Cardiac muscle cell (in vitro differentiated cells and primary cell): ENCODE results near the gene ZNF764. TPM values are rescaled to one million over a fixed set of nuclear protein-coding genes. Genes with fewer than 3 reads are reported as not detected.
"Not testable (repeated sequence)": the region's sequence is repeated elsewhere in the genome, so short reads cannot be mapped to it uniquely, and the experiment has no call there.

Experiments used
- DNase-seq, 2 donors: peaks; one replicate each; pipeline versions ENCODE4 v3.0.0 to v3.0.0-alpha.2; 2010 to 2017; ENCODE audit warnings: low read depth in 1 of 2, low spot score in 1 of 2
- H3K27ac ChIP-seq: fragments of 200-600 bp; sonication (generic); 2 replicates; pipeline ENCODE4 v1.5.1; 2016
- H3K27me3 ChIP-seq: fragments of 200-600 bp; sonication (generic); 2 replicates; pipeline ENCODE4 v1.6.0; 2016; ENCODE audit warnings: control low read depth
- H3K36me3 ChIP-seq: fragments of 200-600 bp; sonication (generic); 2 replicates; pipeline ENCODE4 v1.5.1; 2016; ENCODE audit warnings: control low read depth
- H3K4me1 ChIP-seq: fragments of 200-600 bp; sonication (generic); 2 replicates; pipeline ENCODE4 v1.8.1; 2017; ENCODE audit warnings: low read depth, mild to moderate bottlenecking, mixed run types
- H3K4me3 ChIP-seq: fragments of 200-600 bp; sonication (generic); 2 replicates; pipeline ENCODE4 v1.5.1; 2016; ENCODE audit warnings: mild to moderate bottlenecking
- H3K9me3 ChIP-seq: fragments of 200-600 bp; sonication (generic); 2 replicates; pipeline ENCODE4 v1.5.1; 2017; ENCODE audit warnings: low read depth, mild to moderate bottlenecking, control low read depth
- polyA plus RNA-seq: library from polyadenylated mRNA; unstranded; fragments of >200 nt; fragmentation: Nextera tagmentation; extraction: Ambion mirVana; gene quantifications from 2 replicates; pipeline ENCODE4 v1.2.1, GENCODE V29; 2016
- total RNA-seq: library from RNA; depleted of rRNA; stranded (reverse); fragments of >200 nt; gene quantifications from 2 replicates; pipeline ENCODE4 v1.2.3, GENCODE V29; 2016
- TF ChIP-seq, protein P1 (sequence below): IDR thresholded peaks from 2 replicates; pipeline ENCODE4 v1.5.1; 2012; ENCODE audit warnings: low read depth, mild to moderate bottlenecking, low read length

ZNF764 gene
- total and polyA plus RNA-seq, 2 experiments from 2014 or later = 12.0 to 34.7 TPM

DNA sequence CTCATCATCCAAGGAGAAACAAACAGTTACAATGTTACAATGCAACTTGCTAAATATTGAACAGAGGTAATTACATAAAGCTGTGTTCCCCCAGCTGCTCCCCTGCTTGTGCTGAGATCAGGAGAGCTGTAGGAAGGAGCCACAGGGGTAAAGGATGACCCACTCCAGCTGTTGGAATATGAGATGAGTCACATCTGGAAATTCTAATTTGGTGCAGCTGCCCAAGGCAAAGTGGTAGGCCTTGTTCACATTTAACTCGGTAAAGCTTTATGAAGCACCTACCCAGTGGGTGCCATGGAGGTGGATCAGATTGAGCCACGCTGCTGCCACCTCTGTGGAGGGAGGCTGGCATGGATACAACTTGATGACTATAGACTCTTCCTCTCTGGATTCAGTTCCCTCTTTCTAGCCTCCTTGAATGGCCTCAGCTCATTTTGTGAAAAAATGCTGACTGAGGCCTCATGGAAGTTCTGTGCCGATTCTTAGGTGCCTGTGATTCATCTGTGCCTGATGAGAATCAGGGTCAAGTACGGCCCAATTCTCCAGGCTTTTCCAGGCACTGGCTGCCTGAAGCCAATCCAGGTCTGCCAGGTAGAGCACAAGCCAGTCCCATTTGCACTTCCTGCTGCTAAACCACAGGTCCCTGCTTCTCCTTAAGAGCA is 44.6 kb upstream of the ZNF764 start:
- H3K9me3 ChIP-seq = no peaks in the 10 kb centered on the region

DNA sequence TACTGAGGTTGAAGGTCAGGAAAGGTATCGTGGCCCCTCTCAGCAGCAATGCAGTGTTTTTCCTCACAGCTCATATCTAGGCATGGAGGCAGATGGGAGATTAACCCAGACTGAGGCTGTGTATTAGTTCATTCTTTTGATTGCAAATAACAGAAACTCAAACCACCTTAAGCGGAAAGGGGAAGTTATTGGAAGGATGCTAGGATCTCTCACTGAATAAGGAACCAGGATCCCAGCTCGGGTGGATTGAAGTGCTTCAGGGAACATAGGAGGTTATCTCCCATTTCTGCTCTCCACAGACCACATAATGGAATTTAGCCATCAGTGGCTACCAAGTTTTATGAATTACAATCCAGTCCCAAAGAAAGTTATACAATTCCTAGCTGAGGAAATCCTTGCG is 43.8 kb upstream of the ZNF764 start:
- H3K27ac ChIP-seq = peak overlapping the region; percentile 10
- H3K36me3 ChIP-seq = peaks cover 12% of the 10 kb centered on the region
- DNase-seq = no peak
- H3K4me3 ChIP-seq = no peak overlapping the region
- H3K27me3 ChIP-seq = no peaks in the 10 kb centered on the region
- H3K4me1 ChIP-seq = no peaks in the 10 kb centered on the region
- TF ChIP-seq, protein P1, sequence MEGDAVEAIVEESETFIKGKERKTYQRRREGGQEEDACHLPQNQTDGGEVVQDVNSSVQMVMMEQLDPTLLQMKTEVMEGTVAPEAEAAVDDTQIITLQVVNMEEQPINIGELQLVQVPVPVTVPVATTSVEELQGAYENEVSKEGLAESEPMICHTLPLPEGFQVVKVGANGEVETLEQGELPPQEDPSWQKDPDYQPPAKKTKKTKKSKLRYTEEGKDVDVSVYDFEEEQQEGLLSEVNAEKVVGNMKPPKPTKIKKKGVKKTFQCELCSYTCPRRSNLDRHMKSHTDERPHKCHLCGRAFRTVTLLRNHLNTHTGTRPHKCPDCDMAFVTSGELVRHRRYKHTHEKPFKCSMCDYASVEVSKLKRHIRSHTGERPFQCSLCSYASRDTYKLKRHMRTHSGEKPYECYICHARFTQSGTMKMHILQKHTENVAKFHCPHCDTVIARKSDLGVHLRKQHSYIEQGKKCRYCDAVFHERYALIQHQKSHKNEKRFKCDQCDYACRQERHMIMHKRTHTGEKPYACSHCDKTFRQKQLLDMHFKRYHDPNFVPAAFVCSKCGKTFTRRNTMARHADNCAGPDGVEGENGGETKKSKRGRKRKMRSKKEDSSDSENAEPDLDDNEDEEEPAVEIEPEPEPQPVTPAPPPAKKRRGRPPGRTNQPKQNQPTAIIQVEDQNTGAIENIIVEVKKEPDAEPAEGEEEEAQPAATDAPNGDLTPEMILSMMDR = no peak
- no peaks in the 10 kb centered on the region for H3K9me3 ChIP-seq

More for the DNA sequence above, 44.6 kb upstream of the ZNF764 start:
- DNase-seq = no peak
- no peaks in the 10 kb centered on the region for H3K27me3 ChIP-seq
- H3K36me3 ChIP-seq = peaks cover 12% of the 10 kb centered on the region
- TF ChIP-seq, protein P1 = no peak
- peak overlapping the region; percentile 10 for H3K27ac ChIP-seq
- no peak overlapping the region for H3K4me3 ChIP-seq
- no peaks in the 10 kb centered on the region for H3K4me1 ChIP-seq

DNA sequence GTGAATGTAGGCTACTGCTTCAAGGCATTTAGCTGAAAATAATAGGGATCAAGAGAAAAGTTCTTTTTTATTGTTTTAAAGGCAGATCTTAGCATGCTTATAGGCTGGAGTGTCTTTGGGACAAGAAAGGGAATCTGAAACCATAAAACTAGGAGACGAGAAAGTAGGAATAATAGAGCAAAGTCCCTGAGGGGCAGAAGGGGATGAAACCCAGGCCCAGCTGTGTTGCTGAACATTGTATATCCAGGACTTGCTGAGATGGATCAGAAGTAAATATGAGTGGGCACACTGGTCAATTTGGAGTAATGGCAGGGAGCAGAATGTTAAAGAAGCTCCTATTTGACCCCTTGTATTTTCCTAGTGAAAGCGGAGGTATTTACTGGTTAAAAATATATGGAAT is 42.8 kb upstream of the ZNF764 start:
- Histone ChIP-seq H3K27me3 (no peaks in the 10 kb centered on the region), H3K9me3 (no peaks in the 10 kb centered on the region), H3K27ac (no peak overlapping the region), H3K4me3 (no peak overlapping the region), H3K36me3 (peaks cover 10% of the 10 kb centered on the region), H3K4me1 (no peaks in the 10 kb centered on the region)
- no peak for DNase-seq
- TF ChIP-seq, protein P1 = no peak

DNA sequence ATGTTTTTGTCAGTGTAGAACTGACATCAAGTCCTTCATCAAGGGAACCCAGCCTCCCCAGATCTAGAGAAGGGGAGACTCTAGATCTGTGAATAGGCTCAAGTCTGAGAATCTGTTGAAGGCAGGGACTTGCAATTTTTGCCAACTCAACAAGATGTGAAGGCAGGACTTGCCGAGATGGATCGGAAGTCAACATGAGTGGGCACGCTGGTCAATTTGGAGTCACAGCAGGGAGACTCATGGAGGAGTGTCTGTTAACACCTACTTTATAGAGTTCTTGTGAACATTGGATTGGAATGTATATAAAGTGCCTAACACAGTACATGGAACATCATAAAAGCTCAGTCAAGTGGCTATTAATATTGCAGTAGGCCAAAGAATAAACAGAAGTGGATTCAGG is 42.0 kb upstream of the ZNF764 start:
- no peak overlapping the region for H3K27ac ChIP-seq
- no peak overlapping the region for H3K4me3 ChIP-seq
- no peaks in the 10 kb centered on the region for H3K27me3 ChIP-seq
- no peaks in the 10 kb centered on the region for H3K4me1 ChIP-seq
- no peaks in the 10 kb centered on the region for H3K9me3 ChIP-seq
- DNase-seq = no peak
- H3K36me3 ChIP-seq = peaks cover 9% of the 10 kb centered on the region
- TF ChIP-seq, protein P1 = no peak

DNA sequence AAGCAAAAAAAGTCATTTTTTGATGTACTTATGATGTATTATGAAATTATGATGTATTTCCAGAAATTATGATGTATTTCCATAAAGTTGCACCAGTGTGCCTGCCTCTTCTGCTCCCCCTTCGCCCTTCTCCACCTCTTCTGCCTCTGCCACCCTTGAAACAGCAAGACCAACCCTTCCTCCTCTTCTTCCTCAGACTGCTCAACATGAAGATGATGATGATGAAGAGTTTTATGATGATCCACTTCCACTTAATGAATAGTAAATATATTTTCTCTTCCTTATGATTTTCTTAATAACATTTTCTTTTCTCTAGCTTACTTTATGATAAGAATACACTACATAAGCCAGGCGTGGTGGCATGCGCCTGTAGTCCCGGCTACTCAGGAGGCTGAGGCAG is 34.7 kb upstream of the ZNF764 start:
- Histone ChIP-seq H3K4me3 (no peak overlapping the region), H3K27ac (no peak overlapping the region), H3K9me3 (no peaks in the 10 kb centered on the region), H3K27me3 (no peaks in the 10 kb centered on the region), H3K4me1 (no peaks in the 10 kb centered on the region), H3K36me3 (no peaks in the 10 kb centered on the region)
- TF ChIP-seq, protein P1 = no peak
- DNase-seq = no peak

DNA sequence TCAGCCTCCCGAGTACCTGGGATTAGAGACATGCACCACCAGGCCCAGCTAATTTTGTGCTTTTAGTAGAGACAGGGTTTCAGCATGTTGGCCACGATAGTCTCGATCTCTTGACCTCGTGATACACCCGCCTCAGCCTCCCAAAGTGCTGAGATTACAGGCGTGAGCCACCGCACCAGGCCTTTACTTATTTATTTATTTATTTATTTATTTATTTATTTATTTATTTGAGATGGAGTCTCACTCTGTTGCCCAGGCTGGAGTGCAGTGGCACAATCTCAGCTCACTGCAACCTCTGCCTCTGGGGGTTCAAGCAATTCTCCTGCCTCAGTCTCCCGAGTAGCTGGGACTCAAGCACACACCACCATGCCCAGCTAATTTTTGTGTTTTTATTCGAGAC is 32.7 kb upstream of the ZNF764 start:
- not testable (repeated sequence) for H3K9me3 ChIP-seq, H3K36me3 ChIP-seq, H3K27ac ChIP-seq, H3K27me3 ChIP-seq, DNase-seq, H3K4me3 ChIP-seq, H3K4me1 ChIP-seq

DNA sequence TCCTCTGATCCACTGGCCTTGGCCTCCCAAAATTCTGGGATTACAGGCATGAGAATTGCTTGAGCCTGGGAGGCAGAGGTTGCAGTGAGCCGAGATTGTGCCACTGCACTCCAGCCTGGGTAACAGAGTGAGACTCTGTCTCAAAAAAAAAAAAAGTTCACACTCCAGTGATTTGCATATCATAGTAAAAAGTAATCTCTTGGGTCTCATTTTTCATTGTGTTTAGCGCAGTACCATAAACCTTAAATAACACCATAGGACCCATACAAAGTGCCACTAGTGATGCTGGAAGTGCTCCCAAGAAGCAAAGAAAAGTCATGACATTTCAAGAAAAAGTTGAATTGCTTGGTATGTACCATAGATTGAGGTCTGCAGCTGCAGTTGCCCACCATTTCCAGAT is 31.4 kb upstream of the ZNF764 start:
- not testable (repeated sequence) for H3K4me1 ChIP-seq, H3K4me3 ChIP-seq, DNase-seq, H3K36me3 ChIP-seq, H3K27me3 ChIP-seq, H3K27ac ChIP-seq, H3K9me3 ChIP-seq
